Measurements from ENCODE around the gene SCO1.

SCO1 gene

GRCh38 chr17:10626390-10626789, 70.9 kb downstream of the SCO1 start:
- H3K9me3 ChIP-seq (ENCODE audit: insufficient read depth, low read length, severe bottlenecking): no peaks in the 10 kb centered on the region
- no peak overlapping the region for H2AFZ ChIP-seq (ENCODE audit: low read depth, low read length)
- no peak overlapping the region for H3K27ac ChIP-seq (ENCODE audit: low read length)
- H3K4me1 ChIP-seq (ENCODE audit: insufficient read depth, low read length): no peaks in the 10 kb centered on the region
- H3K79me2 ChIP-seq (ENCODE audit: insufficient read depth, low read length): no peaks in the 10 kb centered on the region
- no peak overlapping the region for H3K9ac ChIP-seq (ENCODE audit: low read depth, low read length)
- DNase-seq: no peak
- H3K4me2 ChIP-seq (ENCODE audit: insufficient read depth, low read length): no peak overlapping the region
- H3K27me3 ChIP-seq (ENCODE audit: insufficient read depth, low read length, poor library complexity): no peaks in the 10 kb centered on the region
- H4K20me1 ChIP-seq (ENCODE audit: insufficient read depth, low read length): no peaks in the 10 kb centered on the region
- ATAC-seq (ENCODE audit: insufficient read depth, low read depth): no peak
- peaks cover 6% of the 10 kb centered on the region; the same call in 1 of the 2 replicates for H3K36me3 ChIP-seq (ENCODE audit: insufficient read depth, low read length)
- TF ChIP-seq CTCF (IDR thresholded peaks at IDR 0.05; ENCODE audit: borderline replicate concordance, extremely low read depth, low read length, poor library complexity, severe bottlenecking) (no peak), EZH2 (IDR thresholded peaks at IDR 0.05; ENCODE audit: borderline replicate concordance, low read depth, low read length, severe bottlenecking) (no peak)
- H3K4me3 ChIP-seq (ENCODE audit: low read depth in 1 of 2, low read length in 2 of 2): no peak overlapping the region

GRCh38 chr17:10624969-10625368, 72.4 kb downstream of the SCO1 start:
- no peaks in the 10 kb centered on the region for H4K20me1 ChIP-seq (ENCODE audit: insufficient read depth, low read length)
- H3K4me1 ChIP-seq (ENCODE audit: insufficient read depth, low read length): no peaks in the 10 kb centered on the region
- H3K9ac ChIP-seq (ENCODE audit: low read depth, low read length): no peak overlapping the region
- no peaks in the 10 kb centered on the region for H3K79me2 ChIP-seq (ENCODE audit: insufficient read depth, low read length)
- no peak for TF ChIP-seq EZH2 (IDR thresholded peaks at IDR 0.05; ENCODE audit: borderline replicate concordance, low read depth, low read length, severe bottlenecking)
- no peak for TF ChIP-seq CTCF (IDR thresholded peaks at IDR 0.05; ENCODE audit: borderline replicate concordance, extremely low read depth, low read length, poor library complexity, severe bottlenecking)
- H3K4me2 ChIP-seq (ENCODE audit: insufficient read depth, low read length): no peak overlapping the region
- H3K4me3 ChIP-seq (ENCODE audit: low read depth in 1 of 2, low read length in 2 of 2): no peak overlapping the region
- peaks cover 3% of the 10 kb centered on the region; the same call in 1 of the 2 replicates for H3K36me3 ChIP-seq (ENCODE audit: insufficient read depth, low read length)
- no peak for ATAC-seq (ENCODE audit: insufficient read depth, low read depth)
- no peaks in the 10 kb centered on the region for H3K9me3 ChIP-seq (ENCODE audit: insufficient read depth, low read length, severe bottlenecking)
- no peak for DNase-seq
- H3K27ac ChIP-seq (ENCODE audit: low read length): no peak overlapping the region
- H3K27me3 ChIP-seq (ENCODE audit: insufficient read depth, low read length, poor library complexity): peaks cover 4% of the 10 kb centered on the region
- no peak overlapping the region for H2AFZ ChIP-seq (ENCODE audit: low read depth, low read length)

- Histone ChIP-seq H3K4me1 (ENCODE audit: insufficient read depth, low read length) (no peaks in the 10 kb centered on the region), H3K9ac (ENCODE audit: low read depth, low read length) (no peak overlapping the region), H3K4me2 (ENCODE audit: insufficient read depth, low read length) (no peak overlapping the region), H3K36me3 (ENCODE audit: insufficient read depth, low read length) (no peaks in the 10 kb centered on the region), H3K4me3 (ENCODE audit: low read depth in 1 of 2, low read length in 2 of 2) (no peak overlapping the region), H3K27me3 (ENCODE audit: insufficient read depth, low read length, poor library complexity) (peaks cover 4% of the 10 kb centered on the region), H3K27ac (ENCODE audit: low read length) (no peak overlapping the region), H4K20me1 (ENCODE audit: insufficient read depth, low read length) (no peaks in the 10 kb centered on the region), H2AFZ (ENCODE audit: low read depth, low read length) (no peak overlapping the region), H3K9me3 (ENCODE audit: insufficient read depth, low read length, severe bottlenecking) (no peaks in the 10 kb centered on the region), H3K79me2 (ENCODE audit: insufficient read depth, low read length) (no peaks in the 10 kb centered on the region)
- DNase-seq (no peak), ATAC-seq (ENCODE audit: insufficient read depth, low read depth) (no peak)
- no peak for TF ChIP-seq CTCF (IDR thresholded peaks at IDR 0.05; ENCODE audit: borderline replicate concordance, extremely low read depth, low read length, poor library complexity, severe bottlenecking)
- TF ChIP-seq EZH2 (IDR thresholded peaks at IDR 0.05; ENCODE audit: borderline replicate concordance, low read depth, low read length, severe bottlenecking): no peak
These were observed 73.5 kb downstream of the SCO1 start for GRCh38 chr17:10623737-10624338.

All from DND-41 (cell line).